Nephron progenitor cell (in vitro differentiated cells): Measurements from ENCODE around the gene POLE.

Source experiments
- DNase-seq: peaks from one replicate; pipeline ENCODE4 v3.0.0; 2021
- H3K27ac Mint-ChIP-seq: 2 replicates; pipeline ENCODE4 v1.8.0; 2021; ENCODE audit warnings: mild to moderate bottlenecking, moderate library complexity, mixed read lengths
- H3K27me3 Mint-ChIP-seq: 2 replicates; pipeline ENCODE4 v1.8.0; 2021; ENCODE audit warnings: mild to moderate bottlenecking, low read depth, mixed read lengths; ENCODE audit not compliant: poor library complexity
- H3K36me3 Mint-ChIP-seq: 2 replicates; pipeline ENCODE4 v1.8.0; 2021; ENCODE audit warnings: low read depth, mixed read lengths
- H3K4me1 Mint-ChIP-seq: 2 replicates; pipeline ENCODE4 v1.8.0; 2021; ENCODE audit warnings: mixed read lengths
- H3K4me3 Mint-ChIP-seq: 2 replicates; pipeline ENCODE4 v1.8.0; 2021; ENCODE audit warnings: mild to moderate bottlenecking, moderate library complexity, mixed read lengths
- H3K9me3 Mint-ChIP-seq: 2 replicates; pipeline ENCODE4 v1.8.0; 2021; ENCODE audit warnings: mild to moderate bottlenecking, moderate library complexity, mixed read lengths
- TF ChIP-seq, protein P1 (sequence below): fragments of 200-600 bp; sonication (generic); IDR thresholded peaks from 2 replicates; pipeline ENCODE4 v1.5.0; 2021; ENCODE audit warnings: antibody characterized with exemption

POLE gene, protein sequence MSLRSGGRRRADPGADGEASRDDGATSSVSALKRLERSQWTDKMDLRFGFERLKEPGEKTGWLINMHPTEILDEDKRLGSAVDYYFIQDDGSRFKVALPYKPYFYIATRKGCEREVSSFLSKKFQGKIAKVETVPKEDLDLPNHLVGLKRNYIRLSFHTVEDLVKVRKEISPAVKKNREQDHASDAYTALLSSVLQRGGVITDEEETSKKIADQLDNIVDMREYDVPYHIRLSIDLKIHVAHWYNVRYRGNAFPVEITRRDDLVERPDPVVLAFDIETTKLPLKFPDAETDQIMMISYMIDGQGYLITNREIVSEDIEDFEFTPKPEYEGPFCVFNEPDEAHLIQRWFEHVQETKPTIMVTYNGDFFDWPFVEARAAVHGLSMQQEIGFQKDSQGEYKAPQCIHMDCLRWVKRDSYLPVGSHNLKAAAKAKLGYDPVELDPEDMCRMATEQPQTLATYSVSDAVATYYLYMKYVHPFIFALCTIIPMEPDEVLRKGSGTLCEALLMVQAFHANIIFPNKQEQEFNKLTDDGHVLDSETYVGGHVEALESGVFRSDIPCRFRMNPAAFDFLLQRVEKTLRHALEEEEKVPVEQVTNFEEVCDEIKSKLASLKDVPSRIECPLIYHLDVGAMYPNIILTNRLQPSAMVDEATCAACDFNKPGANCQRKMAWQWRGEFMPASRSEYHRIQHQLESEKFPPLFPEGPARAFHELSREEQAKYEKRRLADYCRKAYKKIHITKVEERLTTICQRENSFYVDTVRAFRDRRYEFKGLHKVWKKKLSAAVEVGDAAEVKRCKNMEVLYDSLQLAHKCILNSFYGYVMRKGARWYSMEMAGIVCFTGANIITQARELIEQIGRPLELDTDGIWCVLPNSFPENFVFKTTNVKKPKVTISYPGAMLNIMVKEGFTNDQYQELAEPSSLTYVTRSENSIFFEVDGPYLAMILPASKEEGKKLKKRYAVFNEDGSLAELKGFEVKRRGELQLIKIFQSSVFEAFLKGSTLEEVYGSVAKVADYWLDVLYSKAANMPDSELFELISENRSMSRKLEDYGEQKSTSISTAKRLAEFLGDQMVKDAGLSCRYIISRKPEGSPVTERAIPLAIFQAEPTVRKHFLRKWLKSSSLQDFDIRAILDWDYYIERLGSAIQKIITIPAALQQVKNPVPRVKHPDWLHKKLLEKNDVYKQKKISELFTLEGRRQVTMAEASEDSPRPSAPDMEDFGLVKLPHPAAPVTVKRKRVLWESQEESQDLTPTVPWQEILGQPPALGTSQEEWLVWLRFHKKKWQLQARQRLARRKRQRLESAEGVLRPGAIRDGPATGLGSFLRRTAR (N-terminal part only)

DNA sequence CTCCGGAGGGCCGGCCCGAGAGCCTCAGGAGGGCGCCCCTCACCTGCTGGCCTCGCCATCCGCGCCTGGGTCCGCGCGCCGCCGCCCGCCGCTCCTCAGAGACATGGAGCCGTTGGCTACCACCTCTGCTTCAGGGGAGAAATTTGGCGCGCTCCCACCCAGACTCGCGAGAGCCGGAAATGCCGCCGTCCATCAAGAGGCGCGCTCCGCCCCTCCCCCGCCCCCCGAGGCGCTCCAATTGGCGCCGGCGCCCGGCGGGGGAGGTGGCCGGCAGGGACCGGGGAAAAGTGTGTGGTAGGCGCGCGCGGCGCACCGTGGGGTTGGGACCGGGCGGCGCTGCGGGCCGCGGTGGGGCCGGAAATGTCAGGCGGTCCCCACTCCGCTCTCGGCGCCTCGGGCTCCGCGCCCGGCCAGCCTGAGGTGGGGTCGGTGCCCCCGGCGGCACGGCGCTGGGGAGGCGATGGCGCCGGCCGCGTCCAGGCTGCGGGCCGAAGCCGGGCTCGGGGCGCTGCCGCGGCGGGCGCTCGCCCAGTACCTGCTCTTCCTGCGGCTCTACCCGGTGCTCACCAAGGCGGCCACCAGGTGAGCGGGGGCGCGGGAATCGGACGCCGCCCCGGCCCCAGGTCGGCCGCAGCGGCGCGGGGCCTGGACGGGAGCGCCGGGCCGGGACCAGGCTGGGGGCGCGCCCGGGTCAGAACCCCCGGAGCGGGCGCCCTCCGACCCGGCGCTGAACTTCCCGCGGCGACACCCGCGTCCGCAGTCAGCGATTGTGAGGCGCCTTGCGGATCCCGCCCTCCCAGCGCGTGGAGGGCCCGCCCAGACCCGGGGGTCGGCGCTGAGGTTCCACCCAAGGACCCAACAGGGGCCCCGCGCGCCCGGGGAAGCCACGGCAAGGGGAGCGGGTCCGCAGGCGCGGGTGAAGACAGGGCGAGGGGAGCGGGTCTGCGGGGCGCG, at the start of gene POLE, which contains the start of gene PXMP2:
Gene POLE, minus strand, starts transcription at position 132 of the 954 bp plus-strand sequence. Its CDS starts 27 bp downstream, at position 105.
Gene PXMP2, plus strand, starts transcription at position 377 of the 954 bp plus-strand sequence. Its CDS starts 84 bp downstream, at position 461.
- Mint-ChIP-seq H3K27ac (no peak within 1 kb of the TSS), H3K36me3 (peaks cover 29% of the 10 kb centered on the region), H3K4me1 (peaks cover 24% of the 10 kb centered on the region), H3K27me3 (peaks cover 17% of the 10 kb centered on the region), H3K4me3 (peak within 1 kb of the TSS; percentile 79), H3K9me3 (peaks cover 8% of the 10 kb centered on the region)
- TF ChIP-seq, protein P1, sequence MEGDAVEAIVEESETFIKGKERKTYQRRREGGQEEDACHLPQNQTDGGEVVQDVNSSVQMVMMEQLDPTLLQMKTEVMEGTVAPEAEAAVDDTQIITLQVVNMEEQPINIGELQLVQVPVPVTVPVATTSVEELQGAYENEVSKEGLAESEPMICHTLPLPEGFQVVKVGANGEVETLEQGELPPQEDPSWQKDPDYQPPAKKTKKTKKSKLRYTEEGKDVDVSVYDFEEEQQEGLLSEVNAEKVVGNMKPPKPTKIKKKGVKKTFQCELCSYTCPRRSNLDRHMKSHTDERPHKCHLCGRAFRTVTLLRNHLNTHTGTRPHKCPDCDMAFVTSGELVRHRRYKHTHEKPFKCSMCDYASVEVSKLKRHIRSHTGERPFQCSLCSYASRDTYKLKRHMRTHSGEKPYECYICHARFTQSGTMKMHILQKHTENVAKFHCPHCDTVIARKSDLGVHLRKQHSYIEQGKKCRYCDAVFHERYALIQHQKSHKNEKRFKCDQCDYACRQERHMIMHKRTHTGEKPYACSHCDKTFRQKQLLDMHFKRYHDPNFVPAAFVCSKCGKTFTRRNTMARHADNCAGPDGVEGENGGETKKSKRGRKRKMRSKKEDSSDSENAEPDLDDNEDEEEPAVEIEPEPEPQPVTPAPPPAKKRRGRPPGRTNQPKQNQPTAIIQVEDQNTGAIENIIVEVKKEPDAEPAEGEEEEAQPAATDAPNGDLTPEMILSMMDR = no peak
- DNase-seq = peak; percentile 97

DNA sequence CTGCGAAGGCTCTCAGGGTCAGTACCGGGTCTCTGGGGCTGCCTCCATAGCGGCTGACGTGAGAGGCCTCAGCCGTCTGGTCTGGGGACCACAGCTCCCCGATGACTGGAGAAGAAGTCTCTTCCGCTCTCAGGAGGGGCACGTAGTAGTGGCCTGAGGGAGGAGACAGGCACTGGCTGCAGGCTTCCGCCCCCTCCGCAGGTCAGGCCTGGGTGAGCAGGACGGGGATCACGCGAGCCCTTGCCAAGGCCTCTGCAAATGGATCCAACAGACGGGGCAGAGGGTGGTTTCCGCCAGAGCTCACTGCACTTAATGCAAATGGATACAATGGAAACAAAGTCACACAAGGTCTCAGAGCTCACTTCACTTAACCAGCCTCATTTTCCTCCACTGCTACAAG, 49.8 kb upstream of the POLE start:
- H3K36me3 Mint-ChIP-seq = peaks cover 89% of the 10 kb centered on the region
- no peaks in the 10 kb centered on the region for H3K4me1 Mint-ChIP-seq
- no peak for DNase-seq
- H3K4me3 Mint-ChIP-seq = no peak overlapping the region
- H3K9me3 Mint-ChIP-seq = no peaks in the 10 kb centered on the region
- TF ChIP-seq, protein P1 = no peak
- H3K27me3 Mint-ChIP-seq = no peaks in the 10 kb centered on the region
- H3K27ac Mint-ChIP-seq = peak overlapping the region; percentile 88

DNA sequence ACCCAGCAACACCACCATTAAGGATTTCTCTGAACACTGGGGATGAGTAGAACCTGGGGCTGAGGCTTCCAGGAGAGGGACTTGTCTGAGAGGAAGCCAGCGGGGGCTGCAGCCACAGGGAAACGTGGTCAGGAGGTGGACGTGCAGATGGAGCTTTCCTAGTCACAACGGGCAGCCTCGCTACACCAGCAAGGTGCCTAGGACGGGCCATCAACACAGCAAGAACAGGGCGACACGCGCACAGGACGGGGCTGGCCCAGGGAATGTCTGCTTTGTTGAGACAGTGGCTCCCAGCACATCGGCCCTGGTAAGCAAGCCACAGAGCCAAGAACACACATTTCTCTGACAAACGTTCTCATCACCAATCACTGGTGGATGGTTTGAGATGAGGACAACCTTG, 49.2 kb upstream of the POLE start:
- H3K4me3 Mint-ChIP-seq = no peak overlapping the region
- no peaks in the 10 kb centered on the region for H3K27me3 Mint-ChIP-seq
- TF ChIP-seq, protein P1 = no peak
- no peaks in the 10 kb centered on the region for H3K4me1 Mint-ChIP-seq
- H3K36me3 Mint-ChIP-seq = peaks cover 89% of the 10 kb centered on the region
- H3K9me3 Mint-ChIP-seq = no peaks in the 10 kb centered on the region
- H3K27ac Mint-ChIP-seq = no peak overlapping the region
- no peak for DNase-seq

DNA sequence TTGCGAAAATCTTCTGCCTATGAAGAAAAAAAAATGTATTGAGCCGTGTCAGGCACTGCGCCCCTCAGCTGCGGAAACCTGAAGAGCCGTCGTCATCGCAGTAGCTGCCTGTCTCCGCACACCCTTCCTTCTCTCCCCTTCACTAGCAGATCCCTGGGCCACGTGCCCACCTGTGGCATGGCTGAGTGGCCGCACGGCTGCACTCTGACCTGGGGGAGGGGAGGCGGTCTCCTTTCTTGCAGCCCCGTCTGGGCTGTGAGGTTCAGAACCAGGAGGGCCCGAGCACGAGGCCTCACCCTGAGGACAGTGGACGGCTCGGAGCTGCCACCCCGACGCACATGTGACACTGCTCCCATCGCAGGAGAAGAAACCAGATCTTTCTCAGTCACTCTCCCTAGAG, 48.4 kb upstream of the POLE start:
- DNase-seq = no peak
- Mint-ChIP-seq H3K4me3 (no peak overlapping the region), H3K27me3 (no peaks in the 10 kb centered on the region), H3K9me3 (no peaks in the 10 kb centered on the region), H3K27ac (peak overlapping the region; percentile 93), H3K36me3 (peaks cover 89% of the 10 kb centered on the region), H3K4me1 (no peaks in the 10 kb centered on the region)
- TF ChIP-seq, protein P1 = no peak

DNA sequence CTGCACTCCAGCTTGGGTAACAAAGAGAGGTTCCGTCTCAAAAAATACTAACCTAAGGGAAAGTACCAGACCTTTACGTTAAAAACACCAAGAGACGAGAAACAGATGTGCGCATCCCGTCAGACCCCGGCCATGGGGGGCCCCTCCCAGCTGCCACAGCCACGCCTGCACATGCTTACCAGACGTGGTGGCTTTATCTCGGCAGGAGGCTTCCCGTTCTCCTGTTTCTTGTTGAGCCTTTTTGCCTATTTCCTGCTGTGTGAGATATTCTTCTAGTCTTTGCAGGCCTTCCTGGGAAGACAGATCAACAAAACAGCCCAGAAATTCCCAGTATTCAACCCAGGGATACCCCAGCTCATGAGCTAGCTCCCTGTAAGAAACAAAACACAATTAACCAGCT, 47.1 kb upstream of the POLE start:
- peaks cover 9% of the 10 kb centered on the region for H3K9me3 Mint-ChIP-seq
- TF ChIP-seq, protein P1 = no peak
- no peaks in the 10 kb centered on the region for H3K4me1 Mint-ChIP-seq
- H3K27me3 Mint-ChIP-seq = no peaks in the 10 kb centered on the region
- DNase-seq = no peak
- H3K4me3 Mint-ChIP-seq = no peak overlapping the region
- peaks cover 87% of the 10 kb centered on the region for H3K36me3 Mint-ChIP-seq
- peak overlapping the region; percentile 42 for H3K27ac Mint-ChIP-seq
